ENCODE results near the gene XRN2. TPM values are rescaled to one million over a fixed set of nuclear protein-coding genes. Genes with fewer than 3 reads are reported as not detected.

The XRN2 gene
- polyA plus RNA-seq, 1 experiment, result 48.9 TPM

DNA sequence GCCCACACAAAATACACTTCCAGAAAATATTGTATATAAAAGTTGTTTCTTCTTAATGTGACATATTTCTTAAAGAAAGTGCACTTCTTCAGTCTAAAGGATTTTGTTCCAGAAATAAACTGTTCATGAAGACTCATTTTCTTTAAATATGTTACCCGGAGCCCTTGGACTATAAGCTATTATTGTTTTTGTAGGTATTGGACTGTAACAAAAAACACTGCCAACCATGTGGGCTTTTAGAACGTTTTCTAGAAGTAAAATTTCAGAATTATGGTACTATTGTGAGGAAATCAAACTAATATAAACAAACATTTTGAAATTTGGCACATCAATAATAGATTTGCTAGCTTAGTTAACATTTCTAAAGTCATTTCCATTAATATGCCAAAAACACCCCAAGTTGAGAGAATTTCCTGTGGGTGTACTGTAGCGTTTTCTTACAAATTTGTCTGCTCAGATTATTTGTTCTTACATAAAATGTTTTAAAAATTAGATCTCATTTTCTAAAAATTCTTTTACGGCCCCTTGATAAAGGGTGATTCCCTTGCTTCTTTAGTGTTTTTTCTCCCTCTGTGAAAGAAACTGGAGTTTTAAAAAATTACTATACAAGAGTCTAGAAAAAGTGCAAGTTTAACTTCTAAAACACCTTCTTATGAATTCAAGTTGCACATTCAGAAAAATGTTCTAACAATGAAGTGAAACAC lies 90.8 kb downstream of the XRN2 start:
- peaks cover 30% of the 10 kb centered on the region for H3K27me3 ChIP-seq (ENCODE audit: control insufficient read depth, insufficient read depth, low read length)
- H3K36me3 ChIP-seq (ENCODE audit: control insufficient read depth, insufficient read depth, low read length), result no peaks in the 10 kb centered on the region
- H3K4me3 ChIP-seq (ENCODE audit: low read depth, low read length), result no peak overlapping the region
- TF ChIP-seq CTCF (IDR thresholded peaks at IDR 0.05; ENCODE audit: insufficient read depth, low read depth, low read length), result no peak
- ChIA-PET CTCF (no interaction called here), POLR2A (no interaction called here)
- DNase-seq (ENCODE audit: low read depth), result no peak

- TF ChIP-seq CTCF (IDR thresholded peaks at IDR 0.05; ENCODE audit: insufficient read depth, low read depth, low read length), result no peak
- no peak for DNase-seq (ENCODE audit: low read depth)
- POLR2A ChIA-PET, result no interaction called here
- peaks cover 30% of the 10 kb centered on the region for H3K27me3 ChIP-seq (ENCODE audit: control insufficient read depth, insufficient read depth, low read length)
- no peaks in the 10 kb centered on the region for H3K36me3 ChIP-seq (ENCODE audit: control insufficient read depth, insufficient read depth, low read length)
- H3K4me3 ChIP-seq (ENCODE audit: low read depth, low read length), result no peak overlapping the region
- CTCF ChIA-PET, result interaction anchor here (1.1 kb wide), 1 partner anchor 159 kb away, joined by 4 read pairs; no protein-coding TSS in a partner anchor
Measured at GRCh38 chr20:21394551-21394950, 91.4 kb downstream of the XRN2 start.

GRCh38 chr20:21395051-21395665 lies 92.0 kb downstream of the XRN2 start:
- Histone ChIP-seq H3K36me3 (ENCODE audit: control insufficient read depth, insufficient read depth, low read length) (no peaks in the 10 kb centered on the region), H3K27me3 (ENCODE audit: control insufficient read depth, insufficient read depth, low read length) (peaks cover 30% of the 10 kb centered on the region), H3K4me3 (ENCODE audit: low read depth, low read length) (no peak overlapping the region)
- no peak for TF ChIP-seq CTCF (IDR thresholded peaks at IDR 0.05; ENCODE audit: insufficient read depth, low read depth, low read length)
- CTCF ChIA-PET, result interaction anchor here (1.1 kb wide), 1 partner anchor 159 kb away, joined by 4 read pairs; no protein-coding TSS in a partner anchor
- POLR2A ChIA-PET, result no interaction called here
- DNase-seq (ENCODE audit: low read depth), result no peak

- H3K36me3 ChIP-seq (ENCODE audit: control insufficient read depth, insufficient read depth, low read length), result no peaks in the 10 kb centered on the region
- DNase-seq (ENCODE audit: low read depth), result no peak
- ChIA-PET CTCF (interaction anchor here (1.1 to 1.3 kb wide), 2 partner anchors 160 kb away, joined by 4 read pairs; no protein-coding TSS in a partner anchor), POLR2A (no interaction called here)
- no peak overlapping the region for H3K4me3 ChIP-seq (ENCODE audit: low read depth, low read length)
- H3K27me3 ChIP-seq (ENCODE audit: control insufficient read depth, insufficient read depth, low read length), result peaks cover 30% of the 10 kb centered on the region
- TF ChIP-seq CTCF (IDR thresholded peaks at IDR 0.05; ENCODE audit: insufficient read depth, low read depth, low read length), result no peak
Measured at GRCh38 chr20:21395666-21396598, 92.8 kb downstream of the XRN2 start.

Measured in BJ (cell line).